ENCODE results near the gene HAO2.

HAO2 gene

DNA sequence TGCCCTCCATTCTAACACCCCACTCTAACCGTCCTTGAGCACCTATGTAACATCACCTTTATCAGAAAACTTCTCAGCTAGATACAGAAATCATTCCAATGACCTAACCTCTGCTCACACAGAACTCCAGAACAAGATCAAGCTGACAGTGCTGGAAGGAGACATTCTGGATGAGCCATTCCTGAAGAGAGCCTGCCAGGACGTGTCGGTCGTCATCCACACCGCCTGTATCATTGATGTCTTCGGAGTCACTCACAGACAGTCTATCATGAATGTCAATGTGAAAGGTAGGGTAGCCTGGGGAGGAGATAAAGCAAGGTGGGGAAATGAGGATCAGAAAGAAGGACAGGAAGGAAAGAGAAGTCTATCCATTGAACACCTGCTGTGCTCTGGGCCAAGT is 74.2 kb downstream of the HAO2 start:
- DNase-seq = no peak
